GM18508 (cell line): ENCODE measurements around the gene HEG1.
"Not testable (repeated sequence)": the region's sequence is repeated elsewhere in the genome, so short reads cannot be mapped to it uniquely, and the experiment has no call there.

Source experiments
- ATAC-seq: cut with Tn5 transposase; IDR thresholded peaks from one replicate; pipeline ENCODE4 v1.9.1; 2021; ENCODE audit warnings: moderate number of reproducible peaks; ENCODE audit not compliant: insufficient read depth, unreplicated experiment

The HEG1 gene

GRCh38 chr3:125055913-125056745 is at the start of gene HEG1:
TSS of gene HEG1 (minus strand) at chr3:125055997. CDS start at chr3:125055890, 107 bp downstream.
- no peak for ATAC-seq

- ATAC-seq = no peak
These were observed 49.3 kb upstream of the HEG1 start for GRCh38 chr3:125105116-125105515.

- ATAC-seq = no peak
These were observed 48.8 kb upstream of the HEG1 start for GRCh38 chr3:125104639-125105038.

- no peak for ATAC-seq
These were observed 47.6 kb upstream of the HEG1 start for GRCh38 chr3:125103406-125103805.

GRCh38 chr3:125102470-125102869 is 46.7 kb upstream of the HEG1 start:
- ATAC-seq = no peak

GRCh38 chr3:125098611-125099291 is 43.0 kb upstream of the HEG1 start:
- ATAC-seq = no peak

- no peak for ATAC-seq
These were observed 34.9 kb upstream of the HEG1 start for GRCh38 chr3:125090649-125091048.

GRCh38 chr3:125087768-125088391 is 32.1 kb upstream of the HEG1 start:
- no peak for ATAC-seq

GRCh38 chr3:125085166-125085565 is 29.4 kb upstream of the HEG1 start:
- ATAC-seq = no peak

GRCh38 chr3:125083776-125084175 is 28.0 kb upstream of the HEG1 start:
- ATAC-seq = no peak

GRCh38 chr3:125082339-125082738 is 26.5 kb upstream of the HEG1 start:
- not testable (repeated sequence) for ATAC-seq

- no peak for ATAC-seq
These were observed 24.3 kb upstream of the HEG1 start for GRCh38 chr3:125080077-125080476.

- ATAC-seq = no peak
These were observed 23.9 kb upstream of the HEG1 start for GRCh38 chr3:125079675-125080045.

GRCh38 chr3:125078951-125079674 is 23.3 kb upstream of the HEG1 start:
- ATAC-seq = no peak

- ATAC-seq = no peak
These were observed 22.1 kb upstream of the HEG1 start for GRCh38 chr3:125077864-125078263.

GRCh38 chr3:125076464-125076863 is 20.7 kb upstream of the HEG1 start:
- ATAC-seq = no peak

- ATAC-seq = no peak
These were observed 19.9 kb upstream of the HEG1 start for GRCh38 chr3:125075738-125076137.

GRCh38 chr3:125073390-125073905 is 17.7 kb upstream of the HEG1 start:
- ATAC-seq = no peak

- no peak for ATAC-seq
These were observed 17.1 kb upstream of the HEG1 start for GRCh38 chr3:125072749-125073389.

GRCh38 chr3:125072301-125072700 is 16.5 kb upstream of the HEG1 start:
- ATAC-seq = no peak
